PFSK-1 (cell line): ENCODE results near the gene NYNRIN.

Experiments
- FOXP2 ChIP-seq: optimal IDR thresholded peaks from 2 replicates; pipeline ENCODE3; 2011; ENCODE audit warnings: borderline replicate concordance, control low read depth, inconsistent platforms; ENCODE audit not compliant: insufficient read depth; ENCODE audit errors: extremely low read length, extremely low read depth
- POLR2AphosphoS5 ChIP-seq: IDR thresholded peaks from 2 replicates; pipeline ENCODE4 v1.6.1; 2012; ENCODE audit warnings: low read depth, mild to moderate bottlenecking, control low read depth, low read length, moderate library complexity
- REST ChIP-seq, 2 experiments: IDR thresholded peaks; 2 replicates each; pipeline versions ENCODE4 v1.6.1 to v1.8.0; 2011 to 2012; ENCODE audit warnings: low read depth in 2 of 2, low read length in 2 of 2, control low read depth in 1 of 2, inconsistent platforms in 1 of 2, mild to moderate bottlenecking in 1 of 2, moderate library complexity in 1 of 2; ENCODE audit not compliant: insufficient read depth in 1 of 2
- SIN3A ChIP-seq: IDR thresholded peaks from 2 replicates; pipeline ENCODE4 v1.6.1; 2012; ENCODE audit warnings: mild to moderate bottlenecking, low read length, moderate library complexity, borderline replicate concordance; ENCODE audit not compliant: insufficient read depth
- TAF1 ChIP-seq: IDR thresholded peaks from 2 replicates; pipeline ENCODE4 v1.6.1; 2012; ENCODE audit warnings: low read length, control low read depth, borderline replicate concordance; ENCODE audit not compliant: insufficient read depth

NYNRIN gene

DNA sequence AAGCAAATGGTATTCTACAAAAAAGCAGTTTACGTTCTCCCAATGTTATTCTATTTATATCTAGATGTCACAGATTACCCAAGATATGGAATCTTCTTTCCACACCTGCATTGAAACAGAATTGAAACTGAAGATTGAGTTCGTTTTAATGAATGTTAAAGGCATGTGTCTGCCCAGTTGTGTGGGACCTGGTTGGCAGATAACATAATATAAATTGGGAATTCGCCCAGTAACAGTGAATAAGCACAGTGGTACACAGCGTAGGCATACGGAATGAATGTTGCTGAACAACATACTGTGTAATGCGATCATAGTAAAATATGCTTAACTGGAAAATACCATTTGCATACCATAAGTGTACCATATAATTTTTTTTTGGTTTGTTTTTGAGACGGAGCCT is 35.2 kb downstream of the NYNRIN start:
- TF ChIP-seq REST (IDR thresholded peaks at IDR 0.05; ENCODE audit: insufficient read depth in 1 of 2, low read depth in 2 of 2, low read length in 2 of 2) (no peak), SIN3A (no peak), TAF1 (no peak), FOXP2 (no peak), POLR2AphosphoS5 (no peak)

- TF ChIP-seq REST (IDR thresholded peaks at IDR 0.05; ENCODE audit: insufficient read depth in 1 of 2, low read depth in 2 of 2, low read length in 2 of 2), result no peak
- TF ChIP-seq POLR2AphosphoS5, result no peak
- no peak for TF ChIP-seq FOXP2
Measured at GRCh38 chr14:24434676-24435075, 35.9 kb downstream of the NYNRIN start.

DNA sequence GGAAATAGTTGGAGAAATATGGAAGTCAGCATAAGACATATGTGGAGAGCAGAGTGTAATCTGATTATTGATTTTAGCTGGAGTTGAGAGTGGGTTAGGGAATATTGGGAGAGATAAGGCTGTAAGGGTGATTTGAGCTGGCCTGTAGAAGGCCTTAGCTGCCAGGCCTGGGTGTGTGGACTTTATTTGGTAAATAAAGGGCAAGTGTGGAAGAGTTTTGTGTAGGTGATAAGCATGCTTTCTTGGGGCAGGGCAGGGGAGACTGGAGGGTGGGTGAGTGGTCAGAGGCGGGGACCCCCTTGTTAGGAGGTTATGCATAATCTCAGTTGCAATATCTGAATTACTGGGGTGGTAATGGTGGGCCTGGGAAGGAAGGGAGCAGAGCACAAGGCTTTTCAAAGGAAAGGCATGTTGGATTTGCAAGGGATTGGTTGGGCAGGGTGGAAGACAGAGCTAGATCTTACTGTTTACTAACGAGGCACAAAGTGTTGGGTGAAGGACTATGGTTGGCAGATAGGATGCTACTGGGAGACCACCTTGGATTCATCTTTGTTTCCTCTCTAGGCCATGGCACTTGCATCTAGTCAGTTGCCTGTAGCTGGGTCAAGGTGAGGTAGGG is 36.5 kb downstream of the NYNRIN start:
- TF ChIP-seq SIN3A (no peak), FOXP2 (no peak), POLR2AphosphoS5 (no peak), TAF1 (no peak), REST (IDR thresholded peaks at IDR 0.05; ENCODE audit: insufficient read depth in 1 of 2, low read depth in 2 of 2, low read length in 2 of 2) (no peak)

GRCh38 chr14:24435998-24436354 is 37.2 kb downstream of the NYNRIN start:
- no peak for TF ChIP-seq POLR2AphosphoS5
- no peak for TF ChIP-seq REST (IDR thresholded peaks at IDR 0.05; ENCODE audit: insufficient read depth in 1 of 2, low read depth in 2 of 2, low read length in 2 of 2)

DNA sequence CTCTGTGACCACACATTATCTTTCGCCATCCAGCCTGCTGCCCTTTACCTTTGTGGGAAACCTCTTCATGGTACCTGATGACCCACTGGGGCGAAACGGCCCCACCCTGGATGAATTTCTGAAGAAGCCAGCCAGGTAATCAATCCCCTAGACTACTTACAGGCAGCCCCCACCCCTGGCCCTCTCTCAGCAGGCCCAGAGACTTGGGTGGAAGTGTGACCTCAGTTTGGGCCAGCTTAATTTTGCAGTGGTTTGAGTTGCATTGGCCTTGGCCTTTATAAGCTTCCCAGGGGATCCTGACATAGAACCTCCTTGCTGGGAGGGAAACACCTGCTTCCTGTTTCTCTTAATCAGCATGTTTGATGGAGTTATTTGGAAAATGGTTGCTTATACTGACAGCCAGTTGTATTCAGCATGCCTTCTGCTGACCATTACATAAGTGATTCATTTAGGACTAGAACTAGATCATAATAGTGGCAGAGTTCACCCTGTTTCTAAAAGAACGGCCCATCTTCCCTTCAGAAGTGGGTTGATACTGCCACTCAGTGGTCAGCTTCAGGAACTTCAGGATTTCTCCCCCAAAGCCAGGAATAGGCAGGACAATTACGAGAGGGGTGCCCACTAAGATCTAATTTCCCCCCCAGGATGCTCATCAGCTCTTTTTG is 37.7 kb downstream of the NYNRIN start:
- TF ChIP-seq FOXP2 (no peak), REST (IDR thresholded peaks at IDR 0.05; ENCODE audit: insufficient read depth in 1 of 2, low read depth in 2 of 2, low read length in 2 of 2) (no peak)
